HG02884 (cell line): ENCODE measurements around the gene IGBP1.
"Not testable (repeated sequence)": the region's sequence is repeated elsewhere in the genome, so short reads cannot be mapped to it uniquely, and the experiment has no call there.

Experiments
- ATAC-seq: cut with Tn5 transposase; IDR thresholded peaks from one replicate; pipeline ENCODE4 v1.9.1; 2021; ENCODE audit warnings: mild to moderate bottlenecking, moderate library complexity; ENCODE audit not compliant: unreplicated experiment

The IGBP1 gene

DNA sequence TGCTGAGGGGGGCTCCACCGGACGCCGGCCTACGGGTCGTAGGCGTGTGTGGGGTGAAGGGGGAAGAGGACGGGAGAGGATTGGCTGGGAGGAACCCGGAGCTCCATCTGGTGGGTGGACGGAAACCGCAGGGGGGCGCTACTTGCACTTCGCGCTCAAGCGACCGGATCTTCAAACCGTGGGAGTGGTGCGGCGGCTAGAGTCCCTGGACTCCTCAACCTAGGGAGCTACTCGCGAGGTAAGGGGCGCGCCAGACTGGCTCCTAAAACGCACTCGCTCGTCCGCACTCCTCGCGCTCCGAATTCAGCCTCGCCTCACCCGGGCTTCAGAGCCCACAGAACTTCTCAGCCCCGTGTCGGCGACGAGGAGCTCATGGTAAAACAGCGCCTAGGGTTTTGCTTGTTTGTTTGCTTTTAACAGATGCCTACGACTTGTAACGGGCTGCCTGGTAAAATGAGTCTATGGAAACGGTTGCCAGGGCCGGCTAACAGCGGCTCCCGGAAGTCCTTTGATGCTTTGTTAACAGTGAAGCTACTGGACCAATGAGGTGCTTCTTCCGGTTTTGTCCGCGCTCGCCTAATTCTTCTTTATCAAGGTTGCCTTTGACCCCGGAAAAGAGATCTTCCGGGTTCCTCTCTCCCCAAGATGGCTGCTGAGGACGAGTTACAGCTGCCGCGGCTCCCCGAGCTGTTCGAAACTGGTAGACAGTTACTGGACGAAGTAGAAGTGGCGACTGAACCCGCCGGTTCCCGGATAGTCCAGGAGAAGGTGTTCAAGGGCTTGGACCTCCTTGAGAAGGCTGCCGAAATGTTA, at the start of gene IGBP1:
Gene IGBP1, plus strand, starts transcription at position 145 of the 813 bp plus-strand sequence. Its CDS starts 501 bp downstream, at position 646.
- peak; percentile 87 for ATAC-seq

DNA sequence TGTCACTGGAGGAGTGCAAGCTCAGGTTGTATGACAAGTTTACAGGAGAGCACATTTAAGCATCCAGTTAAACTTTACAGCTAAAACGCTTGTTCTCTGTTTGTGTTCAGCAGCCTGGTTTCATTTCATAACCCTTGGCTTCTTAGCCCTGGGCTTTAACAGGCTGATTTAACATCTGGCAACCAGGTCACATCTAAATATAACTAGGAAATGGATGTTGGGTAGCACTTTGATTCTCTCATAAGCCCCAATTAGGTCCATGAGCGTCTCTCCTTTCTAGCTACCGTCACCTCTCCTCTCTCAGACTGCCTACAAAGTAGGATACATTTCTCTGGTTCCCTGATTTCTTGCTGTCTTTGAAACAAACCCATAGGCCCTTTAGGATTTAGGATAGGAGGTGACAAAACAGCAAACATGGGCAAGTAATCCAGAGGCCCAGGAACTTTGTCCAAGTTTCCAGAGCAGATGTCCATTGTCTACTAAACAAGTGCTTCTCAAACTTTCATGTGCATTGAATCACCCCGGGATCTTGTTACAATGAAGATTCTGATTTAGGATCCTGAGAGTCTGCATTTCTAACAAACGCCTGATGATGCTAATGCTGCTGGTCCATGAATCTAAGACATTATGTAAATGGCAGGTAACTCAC, 48.5 kb upstream of the IGBP1 start:
- ATAC-seq, result no peak

DNA sequence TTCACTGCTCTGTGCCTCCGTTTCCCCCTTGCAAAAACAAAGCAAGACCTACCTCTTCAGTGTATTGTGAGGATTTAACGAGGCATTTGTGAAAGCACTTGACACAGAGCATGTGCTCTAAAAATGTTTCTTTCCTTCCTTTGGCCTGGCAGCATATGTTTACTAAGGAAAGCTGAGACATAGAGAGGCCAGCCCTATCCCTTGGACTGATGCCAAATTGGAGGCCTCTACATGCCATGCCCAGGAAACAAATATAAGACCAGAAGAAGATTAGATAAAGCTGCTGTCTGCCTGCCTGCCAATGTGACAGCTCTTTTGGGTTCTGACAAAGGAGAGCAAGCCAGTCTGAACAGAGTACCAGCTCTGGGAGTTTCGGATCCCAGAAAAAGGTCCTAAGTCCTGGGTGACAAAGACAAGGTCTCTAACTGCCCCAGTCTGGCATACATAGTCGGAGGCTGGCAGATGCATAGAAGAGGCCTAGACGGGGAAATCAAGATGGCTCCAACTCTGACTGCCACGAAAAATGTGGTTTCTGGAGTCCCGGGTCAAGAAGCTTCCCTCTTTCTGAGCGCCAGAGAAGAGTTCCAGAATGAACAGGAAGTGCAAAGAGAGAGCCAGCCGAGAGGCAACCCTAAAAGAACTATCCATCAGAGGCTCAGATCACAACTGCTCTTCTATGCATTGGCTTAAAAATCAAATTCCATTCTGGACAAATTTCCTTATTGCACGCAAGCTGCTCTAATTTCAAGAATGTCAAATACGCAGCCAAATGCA, 45.2 kb upstream of the IGBP1 start:
- no peak for ATAC-seq

DNA sequence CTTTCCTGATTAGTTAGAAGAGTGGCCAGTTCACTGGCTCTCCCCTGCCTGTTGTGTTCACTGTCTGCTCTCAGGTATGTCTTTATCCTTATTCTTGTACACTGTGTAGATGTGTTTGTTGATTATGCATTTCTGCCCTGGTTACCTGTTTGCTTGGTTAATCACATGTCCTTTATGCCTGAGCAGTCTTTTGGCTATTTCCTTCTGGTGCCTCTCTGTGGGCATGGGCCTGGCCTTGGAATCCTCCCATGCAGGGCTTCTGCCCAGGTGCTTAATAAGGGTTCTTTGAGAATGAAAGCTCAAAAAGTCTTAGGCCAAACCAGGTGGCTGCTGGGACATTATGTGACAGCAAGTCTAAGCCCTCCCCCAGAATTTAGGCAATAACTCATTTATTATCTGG, 44.5 kb upstream of the IGBP1 start:
- no peak for ATAC-seq

DNA sequence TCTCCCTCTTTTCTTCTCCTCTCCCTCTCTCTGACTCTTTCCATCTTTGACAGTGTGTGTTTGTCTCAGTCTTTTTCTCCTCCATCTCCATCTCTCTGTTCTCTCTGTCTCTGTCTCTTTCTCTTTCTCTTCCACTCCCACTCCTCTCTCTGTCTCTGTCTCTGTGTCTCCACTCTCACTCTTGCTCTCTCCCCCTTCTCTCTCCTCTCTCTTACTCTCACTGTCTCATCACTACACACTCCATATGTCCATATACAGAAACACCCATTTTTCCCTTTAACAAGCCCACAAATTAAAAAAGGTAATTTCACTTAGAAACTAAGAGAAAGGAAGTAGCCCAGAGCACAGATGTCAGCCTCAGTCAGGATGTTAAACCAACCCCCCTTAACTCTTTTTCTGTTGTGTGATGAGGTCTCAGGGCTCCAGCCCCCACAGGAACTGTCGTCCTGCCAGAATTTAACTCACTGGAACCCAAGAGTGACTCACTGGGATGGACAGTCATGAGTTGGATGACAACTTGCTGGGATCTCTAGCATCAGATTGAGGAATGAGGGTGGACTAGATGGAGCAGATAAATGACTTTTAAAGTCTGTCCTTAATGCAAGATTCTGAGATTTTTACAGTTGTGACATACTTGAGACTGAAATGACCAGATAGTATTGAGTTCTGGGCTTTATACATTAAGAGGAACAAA, 43.5 kb upstream of the IGBP1 start:
- ATAC-seq, result no peak

DNA sequence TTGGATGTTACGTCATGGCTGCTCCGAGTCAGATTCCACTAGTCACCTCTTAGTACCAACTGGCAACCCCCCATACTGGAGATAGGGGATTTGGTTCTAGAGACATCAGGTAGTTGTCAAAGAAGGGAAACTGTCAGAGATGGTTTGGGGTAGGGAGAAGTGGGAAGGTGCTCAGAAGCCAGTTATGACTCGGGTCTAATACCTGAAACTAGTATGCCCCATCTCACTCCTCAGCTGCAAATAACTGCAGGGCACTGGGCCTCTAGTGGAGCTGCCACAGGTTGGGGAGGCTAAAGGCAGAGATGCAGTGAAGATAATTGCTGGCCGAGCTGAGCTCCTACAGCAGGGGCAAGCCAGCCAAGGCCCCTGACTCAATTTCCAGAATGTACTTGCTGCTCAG, 41.0 kb upstream of the IGBP1 start:
- ATAC-seq, result no peak

DNA sequence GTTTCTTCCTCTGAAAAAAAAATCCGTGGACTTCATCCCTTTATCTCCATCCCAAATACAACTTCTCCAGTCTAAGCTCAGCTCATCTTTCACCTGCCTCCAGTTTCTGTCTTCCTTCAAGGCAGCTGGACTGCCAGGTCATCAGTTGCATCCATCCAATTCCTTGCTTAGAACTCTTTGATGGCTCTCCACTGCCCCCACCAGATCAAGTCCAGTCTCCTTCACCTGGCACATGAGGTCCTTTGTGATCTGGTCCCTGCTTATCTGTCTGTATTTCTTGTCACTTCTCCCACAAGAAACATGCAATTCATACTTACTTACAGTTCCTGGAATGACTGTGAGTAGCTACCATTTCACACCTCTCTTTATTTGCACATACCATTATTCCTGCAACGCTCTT, 37.2 kb upstream of the IGBP1 start:
- no peak for ATAC-seq

DNA sequence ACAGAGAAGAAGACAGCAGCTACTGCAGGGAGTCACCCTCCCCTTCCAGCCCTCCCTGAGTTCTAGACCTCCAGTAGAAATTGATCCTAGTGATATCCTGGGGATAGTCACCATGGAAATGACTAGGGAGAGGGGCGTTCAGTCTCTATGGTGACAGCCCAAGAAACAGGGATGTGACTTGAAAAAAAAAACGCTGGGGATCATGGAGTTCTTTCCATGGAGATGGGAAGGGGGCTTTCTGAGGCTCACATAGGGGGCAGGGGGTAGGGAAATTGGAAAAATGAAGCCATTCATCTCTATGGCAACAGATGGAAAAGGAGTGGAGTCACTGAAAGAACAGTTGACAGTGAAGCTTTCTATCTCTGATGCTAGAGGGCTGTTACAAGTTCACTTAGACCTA, 28.0 kb upstream of the IGBP1 start:
- no peak for ATAC-seq

DNA sequence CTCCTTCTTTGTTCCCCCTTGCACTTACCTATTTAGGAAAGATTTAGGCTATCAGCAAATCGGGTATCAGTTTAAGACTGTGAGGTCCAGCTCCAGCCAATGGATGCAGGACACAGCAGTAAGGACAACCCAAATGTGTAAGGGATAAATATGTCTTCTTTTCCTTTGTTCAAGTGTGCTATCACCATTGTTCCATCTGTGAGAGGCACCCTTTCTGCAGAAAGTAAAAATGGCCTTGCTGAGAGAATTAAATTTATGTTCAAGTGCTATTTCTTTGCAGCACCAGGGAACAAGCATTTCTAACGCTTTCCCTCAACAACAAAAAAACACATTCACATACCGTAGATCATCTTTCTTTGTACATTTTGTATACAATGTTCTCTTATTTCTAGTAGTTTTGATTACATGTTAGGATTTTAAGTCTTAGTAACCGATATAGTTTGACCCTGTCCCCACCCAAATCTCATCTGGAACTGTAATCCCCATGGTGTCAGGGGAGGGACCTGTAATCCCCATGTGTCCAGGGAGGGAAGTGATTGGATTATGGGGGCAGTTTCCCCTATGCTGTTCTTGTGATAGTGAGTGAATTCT, 21.7 kb upstream of the IGBP1 start:
- not testable (repeated sequence) for ATAC-seq

DNA sequence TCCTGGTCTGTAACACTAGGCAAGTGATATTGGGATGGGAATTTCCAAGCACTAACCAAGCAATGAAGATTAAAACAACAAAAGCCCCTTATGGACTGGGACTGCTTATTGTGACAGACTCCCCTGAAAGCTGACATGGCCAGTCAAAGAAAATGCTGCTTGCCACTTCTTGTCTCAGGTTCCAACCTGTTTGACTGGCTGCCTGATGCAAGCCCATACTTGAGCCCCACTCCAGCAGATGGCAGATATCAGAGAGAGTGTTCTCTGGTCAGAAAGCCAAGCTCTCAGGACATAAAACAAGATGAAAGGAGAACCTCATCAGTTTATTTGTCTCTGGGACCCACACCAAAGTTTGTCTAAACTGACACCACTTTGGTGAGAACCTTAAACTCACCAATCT, 15.5 kb upstream of the IGBP1 start:
- no peak for ATAC-seq

DNA sequence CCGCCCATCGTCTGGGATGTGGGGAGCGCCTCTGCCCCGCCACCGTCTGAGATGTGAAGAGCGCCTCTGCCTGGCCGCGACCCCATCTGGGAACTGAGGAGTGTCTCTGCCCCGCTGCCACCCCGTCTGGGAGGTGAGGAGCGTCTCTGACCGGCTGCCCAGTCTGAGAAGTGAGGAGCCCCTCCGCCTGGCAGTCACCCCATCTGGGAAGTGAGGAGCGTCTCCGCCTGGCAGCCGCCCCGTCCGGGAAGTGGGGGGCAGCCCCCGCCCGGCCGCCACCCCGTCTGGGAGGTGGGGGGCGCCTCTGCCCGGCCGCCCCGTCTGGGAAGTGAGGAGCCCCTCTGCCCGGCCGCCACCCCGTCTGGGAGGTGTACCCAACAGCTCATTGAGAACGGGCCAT, 10.2 kb upstream of the IGBP1 start:
- not testable (repeated sequence) for ATAC-seq

DNA sequence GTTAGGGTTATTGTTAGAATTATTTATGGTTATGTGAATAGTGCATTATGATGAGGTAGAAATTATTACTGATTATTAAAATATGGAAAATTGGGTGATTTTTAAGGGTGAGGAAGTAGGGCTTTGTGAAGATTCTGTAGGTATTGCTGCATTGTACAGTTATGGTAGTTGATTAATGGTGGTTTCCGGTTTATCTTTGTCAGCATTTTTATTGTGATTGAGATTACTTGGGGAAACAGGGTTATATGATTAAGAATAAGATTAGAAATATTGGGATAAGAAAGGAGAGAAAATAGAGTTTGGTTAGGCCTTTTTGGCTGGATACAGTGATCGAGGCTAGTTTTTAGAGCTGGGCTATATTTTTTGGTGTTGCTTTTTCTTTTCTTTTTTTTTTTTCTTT, 8.6 kb upstream of the IGBP1 start:
- ATAC-seq, result no peak

DNA sequence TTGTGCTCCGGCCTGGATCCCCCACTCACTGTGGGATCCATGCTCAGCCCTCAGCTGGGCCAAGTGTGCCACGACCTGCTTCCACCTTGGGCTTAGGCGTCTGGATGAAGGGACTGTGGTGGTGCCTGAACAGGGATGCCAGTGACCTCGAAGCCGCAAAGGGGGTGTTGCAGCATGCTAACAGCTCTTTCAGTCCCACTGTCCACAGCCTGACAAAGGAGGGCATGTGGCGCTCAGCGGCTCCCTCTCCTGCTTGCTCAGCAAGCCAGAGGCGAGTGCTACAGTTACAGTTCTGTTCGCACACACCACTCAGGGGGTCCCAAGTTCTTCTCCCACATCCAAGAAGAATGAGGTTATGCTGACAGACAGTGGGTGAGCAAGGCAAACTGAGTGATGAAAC, 5.2 kb upstream of the IGBP1 start:
- ATAC-seq, result no peak

DNA sequence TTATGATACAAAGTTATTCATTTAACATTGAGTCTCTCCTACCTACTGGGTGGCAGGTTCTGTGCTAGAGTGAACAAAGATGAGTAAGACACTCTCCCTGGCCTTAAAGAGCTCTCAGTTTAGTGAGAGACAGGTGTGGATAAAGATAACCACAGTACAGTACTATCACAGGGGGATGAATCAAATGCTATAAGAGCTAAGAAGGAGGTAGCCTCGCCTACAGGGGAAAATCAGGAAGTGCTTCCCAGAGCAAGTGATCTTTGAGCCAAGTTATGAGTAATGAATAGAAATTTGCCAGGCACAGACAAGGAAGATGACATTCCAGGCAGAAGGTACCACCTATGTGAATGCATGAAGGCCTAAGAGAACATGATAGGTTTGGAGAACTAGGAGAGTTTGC, 3.4 kb upstream of the IGBP1 start:
- no peak for ATAC-seq

DNA sequence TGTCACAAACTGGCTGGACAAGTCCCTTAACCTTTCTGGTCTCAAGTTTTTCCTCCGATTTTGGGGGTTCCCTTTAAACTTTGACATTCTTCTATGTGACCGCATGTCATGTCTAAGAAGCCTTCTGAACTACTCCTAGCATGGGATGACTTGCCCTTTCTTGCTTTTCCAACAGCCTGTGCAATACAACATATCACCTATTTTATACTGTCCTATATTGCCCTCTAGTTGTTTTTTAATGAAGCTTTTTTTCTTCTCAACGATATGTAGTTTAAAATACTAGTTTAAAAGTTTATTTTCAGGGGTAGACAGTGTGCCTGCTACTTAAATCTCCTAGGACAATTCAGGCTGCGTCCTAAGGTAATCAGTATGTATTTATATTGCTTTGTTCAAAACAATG, 1.0 kb upstream of the IGBP1 start:
- no peak for ATAC-seq

DNA sequence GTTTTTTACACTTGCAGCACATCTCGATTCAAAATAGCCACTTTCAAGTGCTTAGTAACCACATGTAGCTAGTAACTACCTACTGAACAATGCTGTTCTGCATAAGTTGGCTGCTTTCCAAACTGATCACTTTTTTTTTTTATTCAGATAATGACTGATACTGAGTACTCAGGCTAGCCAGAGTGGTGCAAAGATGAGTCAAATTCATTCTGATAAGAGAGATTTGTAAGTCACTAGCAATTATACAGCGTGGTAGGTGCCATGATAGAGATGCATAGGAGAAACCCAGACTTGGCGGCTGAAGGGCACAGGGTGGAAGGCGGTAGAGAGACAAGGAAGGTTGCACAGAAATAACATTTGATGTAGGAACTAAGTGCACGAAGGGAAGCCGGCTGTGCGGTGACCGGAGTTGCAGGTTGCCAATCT, 357 bp upstream of the IGBP1 start:
- peak; percentile 18 for ATAC-seq

DNA sequence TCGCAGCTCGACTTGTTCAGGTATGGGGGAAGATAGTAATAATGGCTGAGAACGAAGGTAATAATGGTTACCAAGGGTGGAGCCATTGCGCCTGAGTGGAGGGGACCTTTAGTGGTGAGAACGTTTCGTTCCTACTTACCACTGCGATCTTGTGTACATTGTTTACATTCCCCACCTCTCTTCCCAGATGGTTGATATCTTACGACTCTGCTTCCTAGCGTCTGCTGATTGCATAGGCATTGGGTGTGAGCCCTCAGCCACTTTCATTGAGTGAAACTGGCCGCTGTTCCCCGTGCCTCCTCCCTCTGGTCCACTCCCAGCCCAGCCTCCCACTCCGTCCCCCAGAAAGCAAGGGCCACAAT, 850 bp downstream of the IGBP1 start:
- ATAC-seq, result peak; percentile 13

DNA sequence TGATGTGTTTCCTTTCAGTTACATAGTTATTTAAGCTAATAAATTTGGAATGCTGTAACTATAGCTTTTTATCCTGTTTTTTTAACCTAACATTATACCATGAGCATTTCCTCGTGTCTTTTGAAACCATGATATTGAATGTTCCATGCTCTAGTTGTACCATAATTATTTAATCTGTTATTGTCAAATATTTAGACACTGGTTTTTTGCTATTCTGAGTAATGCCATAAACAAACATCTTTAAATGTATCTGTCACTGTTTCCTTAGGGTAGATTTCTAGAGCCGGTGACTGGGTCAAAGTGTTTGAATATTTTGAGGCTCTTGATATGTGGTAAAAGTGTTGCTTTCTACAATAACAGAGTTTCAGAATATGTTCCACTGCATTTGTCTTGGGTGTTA, 5.4 kb downstream of the IGBP1 start:
- ATAC-seq, result no peak

DNA sequence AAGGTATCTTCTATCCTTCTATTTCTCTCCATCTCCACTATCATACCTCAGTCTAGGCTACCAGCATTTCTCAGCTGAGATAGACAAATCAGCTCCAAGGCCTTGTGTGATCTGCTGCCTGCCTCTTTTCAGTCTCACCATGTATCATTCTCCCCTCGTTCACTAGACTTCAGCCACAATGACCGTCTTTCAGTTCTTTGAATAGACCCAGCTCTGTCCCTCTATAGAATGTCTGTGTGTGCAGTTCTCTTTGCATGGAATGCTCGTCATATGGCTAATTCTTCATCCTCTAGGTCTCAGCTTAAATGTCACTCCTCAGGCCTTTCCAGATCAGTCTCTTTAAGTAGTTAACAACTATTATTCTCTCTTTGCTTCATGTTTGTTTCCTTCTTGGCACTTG, 6.5 kb downstream of the IGBP1 start:
- ATAC-seq, result no peak

DNA sequence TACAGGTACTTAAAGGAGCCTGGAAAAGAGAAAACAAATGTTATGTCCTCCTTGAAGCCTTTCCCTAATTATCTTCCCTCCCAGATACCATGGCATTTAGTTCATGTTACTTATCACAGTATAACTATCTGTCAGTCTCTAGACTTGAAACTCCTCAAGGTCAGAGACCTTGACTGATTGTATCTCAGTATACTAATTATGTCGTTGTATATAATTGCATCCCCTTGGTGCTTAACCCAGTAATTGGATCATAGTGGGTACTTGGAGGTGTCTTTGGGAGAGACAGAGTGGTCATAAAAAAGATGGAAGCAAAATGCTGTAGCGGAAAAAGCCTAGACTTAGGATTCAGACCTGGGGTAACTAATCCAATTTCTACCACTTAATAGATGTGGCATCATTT, 8.1 kb downstream of the IGBP1 start:
- ATAC-seq, result no peak
